ENCODE results near the gene ITIH3.

GRCh38 chr3:52777127-52777958, 17.3 kb upstream of the ITIH3 start, which contains the start of gene ITIH1:
- TF ChIP-seq CTCF (IDR thresholded peaks at IDR 0.05) (no peak), POLR2A (IDR thresholded peaks at IDR 0.05) (no peak), EP300 (IDR thresholded peaks at IDR 0.05) (no peak), POLR2AphosphoS5 (IDR thresholded peaks at IDR 0.05) (no peak)

Data from suprapubic skin (tissue), 4 donors.